Measurements from ENCODE around the gene ADAMTSL3.
A peak's percentile ranks its signal among the peaks of the same experiment; 100 is the strongest.

Gene ADAMTSL3

DNA sequence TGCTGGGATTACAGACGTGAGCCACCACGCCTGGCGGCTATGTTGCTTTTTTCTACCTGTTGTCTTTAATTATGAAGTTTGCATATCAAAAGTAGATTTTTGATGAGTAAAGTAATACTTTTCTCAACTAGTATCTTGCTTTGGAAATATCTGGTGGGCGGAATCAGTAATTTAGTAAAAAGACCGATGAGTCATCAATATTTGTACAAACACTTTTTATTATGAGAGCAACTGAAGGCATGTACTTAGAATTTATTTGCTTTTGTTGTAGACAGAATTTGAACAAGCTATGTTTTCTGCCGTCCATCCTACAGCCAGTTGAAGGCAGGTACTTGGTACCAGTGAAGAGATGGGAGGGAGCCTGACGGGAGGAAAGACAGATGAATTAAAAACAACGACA lies 164.7 kb downstream of the ADAMTSL3 start:
- DNase-seq (ENCODE audit: low spot score): no peak
- no CpG with 5 or more reads among the region's 8 CpGs for WGBS, 2 donors (ENCODE audit: extremely low coverage in 2 of 2, insufficient read length in 2 of 2, insufficient replicate concordance in 1 of 2)
- H3K36me3 ChIP-seq (replicated peaks in 1 of 2; ENCODE audit: control insufficient read depth in 2 of 2, insufficient read depth in 2 of 2, low read length in 2 of 2): no peaks in the 10 kb centered on the region
- H2BK120ac ChIP-seq (ENCODE audit: low read depth, low read length): no peak overlapping the region
- H2BK15ac ChIP-seq (ENCODE audit: low read length): no peak overlapping the region
- no peak overlapping the region for H3K9ac ChIP-seq (ENCODE audit: low read depth, low read length, poor library complexity)
- H3K23ac ChIP-seq (ENCODE audit: low read depth, low read length, poor library complexity): no peak overlapping the region
- no peak overlapping the region for H4K91ac ChIP-seq (ENCODE audit: low read depth, low read length, poor library complexity)
- H3K4me2 ChIP-seq (ENCODE audit: insufficient read depth, low read length, poor library complexity, severe bottlenecking): no peak overlapping the region
- no peak overlapping the region for H3K4ac ChIP-seq (ENCODE audit: low read length)
- H2BK12ac ChIP-seq (ENCODE audit: low read length): no peak overlapping the region
- H2AFZ ChIP-seq (ENCODE audit: low read length): no peak overlapping the region
- no peak overlapping the region for H3K14ac ChIP-seq (ENCODE audit: low read length)
- no peaks in the 10 kb centered on the region for H3K4me1 ChIP-seq (ENCODE audit: control insufficient read depth in 2 of 2, insufficient read depth in 1 of 2, low read depth in 1 of 2, low read length in 2 of 2)
- no peaks in the 10 kb centered on the region for H3K9me3 ChIP-seq (replicated peaks in 1 of 2; ENCODE audit: control insufficient read depth in 2 of 2, insufficient read depth in 1 of 2, low read depth in 1 of 2, low read length in 2 of 2)
- no peaks in the 10 kb centered on the region for H3K79me1 ChIP-seq (ENCODE audit: low read depth, low read length)
- H3K27me3 ChIP-seq (ENCODE audit: control insufficient read depth in 3 of 3, insufficient read depth in 3 of 3, low read depth in 1 of 3, low read length in 3 of 3): no peaks in the 10 kb centered on the region
- peak overlapping the region; percentile 82 for H4K8ac ChIP-seq (ENCODE audit: low read depth, low read length)
- H3K27ac ChIP-seq (replicated peaks; ENCODE audit: low read length): no peak overlapping the region
- no peak overlapping the region for H3K4me3 ChIP-seq (ENCODE audit: low read length in 2 of 2)
- no peak overlapping the region for H3K18ac ChIP-seq (ENCODE audit: low read length)
- no peak overlapping the region for H2BK5ac ChIP-seq (ENCODE audit: low read length)
- no peak overlapping the region for H2AK5ac ChIP-seq (ENCODE audit: low read depth, low read length)

DNA sequence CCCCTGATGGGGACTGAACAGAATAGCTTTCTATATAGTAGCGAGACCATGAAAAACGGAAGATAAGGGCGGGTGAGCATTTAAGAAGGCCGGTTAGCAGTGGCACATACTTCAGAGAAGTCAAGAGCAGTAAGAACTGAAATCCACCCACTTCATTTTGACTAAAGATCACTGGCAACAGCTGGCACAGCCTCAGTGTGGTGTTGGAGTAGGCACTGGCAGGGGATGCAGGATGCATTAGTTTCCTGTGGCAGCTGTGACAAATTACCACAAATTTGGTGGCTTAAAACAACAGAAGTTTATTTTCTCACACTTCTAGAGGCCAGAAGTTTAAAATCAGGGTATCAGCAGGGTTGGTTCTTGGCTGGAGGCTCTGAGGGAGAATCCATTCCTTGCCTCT lies 176.5 kb downstream of the ADAMTSL3 start:
- H2BK12ac ChIP-seq (ENCODE audit: low read length): no peak overlapping the region
- no peak overlapping the region for H2AFZ ChIP-seq (ENCODE audit: low read length)
- no peak overlapping the region for H3K4ac ChIP-seq (ENCODE audit: low read length)
- H4K91ac ChIP-seq (ENCODE audit: low read depth, low read length, poor library complexity): no peak overlapping the region
- H2AK5ac ChIP-seq (ENCODE audit: low read depth, low read length): no peak overlapping the region
- H3K9me3 ChIP-seq (replicated peaks in 1 of 2; ENCODE audit: control insufficient read depth in 2 of 2, insufficient read depth in 1 of 2, low read depth in 1 of 2, low read length in 2 of 2): no peaks in the 10 kb centered on the region
- H3K27ac ChIP-seq (replicated peaks; ENCODE audit: low read length): no peak overlapping the region
- H2BK120ac ChIP-seq (ENCODE audit: low read depth, low read length): no peak overlapping the region
- no peak overlapping the region for H3K4me2 ChIP-seq (ENCODE audit: insufficient read depth, low read length, poor library complexity, severe bottlenecking)
- H3K4me1 ChIP-seq (ENCODE audit: control insufficient read depth in 2 of 2, insufficient read depth in 1 of 2, low read depth in 1 of 2, low read length in 2 of 2): no peaks in the 10 kb centered on the region
- no peak overlapping the region for H3K4me3 ChIP-seq (ENCODE audit: low read length in 2 of 2)
- H3K36me3 ChIP-seq (replicated peaks in 1 of 2; ENCODE audit: control insufficient read depth in 2 of 2, insufficient read depth in 2 of 2, low read length in 2 of 2): no peaks in the 10 kb centered on the region
- no peak overlapping the region for H2BK5ac ChIP-seq (ENCODE audit: low read length)
- H3K23ac ChIP-seq (ENCODE audit: low read depth, low read length, poor library complexity): no peak overlapping the region
- no peak overlapping the region for H2BK15ac ChIP-seq (ENCODE audit: low read length)
- no peak overlapping the region for H3K9ac ChIP-seq (ENCODE audit: low read depth, low read length, poor library complexity)
- H3K18ac ChIP-seq (ENCODE audit: low read length): no peak overlapping the region
- H3K79me1 ChIP-seq (ENCODE audit: low read depth, low read length): no peaks in the 10 kb centered on the region
- H3K14ac ChIP-seq (ENCODE audit: low read length): no peak overlapping the region
- H3K27me3 ChIP-seq (ENCODE audit: control insufficient read depth in 3 of 3, insufficient read depth in 3 of 3, low read depth in 1 of 3, low read length in 3 of 3): no peaks in the 10 kb centered on the region
- no CpG with 5 or more reads among the region's 4 CpGs for WGBS, 2 donors (ENCODE audit: extremely low coverage in 2 of 2, insufficient read length in 2 of 2, insufficient replicate concordance in 1 of 2)
- DNase-seq (ENCODE audit: low spot score): no peak
- no peak overlapping the region for H4K8ac ChIP-seq (ENCODE audit: low read depth, low read length)

DNA sequence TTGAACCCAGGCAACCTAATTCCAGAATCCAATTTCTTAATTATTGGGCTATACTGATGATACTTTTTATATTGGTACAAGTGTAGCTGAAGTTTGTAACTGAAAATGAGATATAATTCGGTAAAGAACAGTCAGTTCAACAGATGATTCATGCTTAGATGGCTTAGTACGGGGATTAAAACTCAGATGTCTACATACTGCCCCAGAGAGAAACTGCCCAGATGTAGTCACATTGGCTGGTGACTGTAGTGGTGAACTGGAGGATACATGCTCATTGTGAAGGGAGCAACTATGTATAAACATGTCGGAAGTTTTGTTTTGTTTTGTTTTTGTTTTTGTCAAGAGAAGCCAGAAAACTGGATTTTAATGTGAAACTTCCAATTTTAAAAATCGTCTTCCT lies 179.6 kb downstream of the ADAMTSL3 start:
- H2AK5ac ChIP-seq (ENCODE audit: low read depth, low read length): no peak overlapping the region
- H2BK15ac ChIP-seq (ENCODE audit: low read length): no peak overlapping the region
- H3K27ac ChIP-seq (replicated peaks; ENCODE audit: low read length): no peak overlapping the region
- no peak overlapping the region for H2AFZ ChIP-seq (ENCODE audit: low read length)
- no peak overlapping the region for H2BK120ac ChIP-seq (ENCODE audit: low read depth, low read length)
- no CpG with 5 or more reads among the region's 4 CpGs for WGBS, 2 donors (ENCODE audit: extremely low coverage in 2 of 2, insufficient read length in 2 of 2, insufficient replicate concordance in 1 of 2)
- no peak overlapping the region for H3K14ac ChIP-seq (ENCODE audit: low read length)
- no peak overlapping the region for H4K8ac ChIP-seq (ENCODE audit: low read depth, low read length)
- no peak overlapping the region for H3K23ac ChIP-seq (ENCODE audit: low read depth, low read length, poor library complexity)
- no peak overlapping the region for H3K18ac ChIP-seq (ENCODE audit: low read length)
- no peak for DNase-seq (ENCODE audit: low spot score)
- no peaks in the 10 kb centered on the region for H3K27me3 ChIP-seq (ENCODE audit: control insufficient read depth in 3 of 3, insufficient read depth in 3 of 3, low read depth in 1 of 3, low read length in 3 of 3)
- H2BK12ac ChIP-seq (ENCODE audit: low read length): no peak overlapping the region
- H3K9ac ChIP-seq (ENCODE audit: low read depth, low read length, poor library complexity): no peak overlapping the region
- H2BK5ac ChIP-seq (ENCODE audit: low read length): no peak overlapping the region
- no peaks in the 10 kb centered on the region for H3K4me1 ChIP-seq (ENCODE audit: control insufficient read depth in 2 of 2, insufficient read depth in 1 of 2, low read depth in 1 of 2, low read length in 2 of 2)
- no peaks in the 10 kb centered on the region for H3K36me3 ChIP-seq (replicated peaks in 1 of 2; ENCODE audit: control insufficient read depth in 2 of 2, insufficient read depth in 2 of 2, low read length in 2 of 2)
- H4K91ac ChIP-seq (ENCODE audit: low read depth, low read length, poor library complexity): no peak overlapping the region
- no peak overlapping the region for H3K4me2 ChIP-seq (ENCODE audit: insufficient read depth, low read length, poor library complexity, severe bottlenecking)
- no peaks in the 10 kb centered on the region for H3K79me1 ChIP-seq (ENCODE audit: low read depth, low read length)
- H3K4me3 ChIP-seq (ENCODE audit: low read length in 2 of 2): no peak overlapping the region
- no peaks in the 10 kb centered on the region for H3K9me3 ChIP-seq (replicated peaks in 1 of 2; ENCODE audit: control insufficient read depth in 2 of 2, insufficient read depth in 1 of 2, low read depth in 1 of 2, low read length in 2 of 2)
- no peak overlapping the region for H3K4ac ChIP-seq (ENCODE audit: low read length)

DNA sequence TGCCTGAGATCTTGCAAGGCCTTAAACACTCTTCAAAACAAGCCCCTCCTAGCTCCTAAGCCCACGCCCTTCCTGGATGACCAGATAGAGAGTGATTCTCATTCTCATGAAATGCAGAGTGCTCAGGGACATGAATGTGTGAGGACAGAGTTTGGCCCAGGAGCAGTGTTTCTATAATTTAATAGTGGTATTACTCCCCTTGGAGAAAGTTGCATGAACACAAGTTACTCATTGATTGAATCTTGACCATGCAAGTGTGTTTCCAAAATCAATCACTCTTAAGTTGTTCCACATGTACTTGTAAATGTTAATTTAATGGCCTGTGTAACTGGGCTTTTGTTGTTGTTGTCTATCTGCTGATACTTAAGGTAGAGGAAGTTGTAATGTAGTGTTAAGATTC lies 181.6 kb downstream of the ADAMTSL3 start:
- Histone ChIP-seq H3K4me3 (ENCODE audit: low read length in 2 of 2) (no peak overlapping the region), H2AFZ (ENCODE audit: low read length) (no peak overlapping the region), H3K14ac (ENCODE audit: low read length) (no peak overlapping the region), H2BK5ac (ENCODE audit: low read length) (no peak overlapping the region), H4K91ac (ENCODE audit: low read depth, low read length, poor library complexity) (no peak overlapping the region), H3K9me3 (replicated peaks in 1 of 2; ENCODE audit: control insufficient read depth in 2 of 2, insufficient read depth in 1 of 2, low read depth in 1 of 2, low read length in 2 of 2) (no peaks in the 10 kb centered on the region), H2BK120ac (ENCODE audit: low read depth, low read length) (no peak overlapping the region), H4K8ac (ENCODE audit: low read depth, low read length) (no peak overlapping the region), H3K9ac (ENCODE audit: low read depth, low read length, poor library complexity) (no peak overlapping the region), H3K79me1 (ENCODE audit: low read depth, low read length) (no peaks in the 10 kb centered on the region), H3K4ac (ENCODE audit: low read length) (no peak overlapping the region), H2BK15ac (ENCODE audit: low read length) (no peak overlapping the region), H2BK12ac (ENCODE audit: low read length) (no peak overlapping the region), H3K36me3 (replicated peaks in 1 of 2; ENCODE audit: control insufficient read depth in 2 of 2, insufficient read depth in 2 of 2, low read length in 2 of 2) (no peaks in the 10 kb centered on the region), H3K27ac (replicated peaks; ENCODE audit: low read length) (no peak overlapping the region), H2AK5ac (ENCODE audit: low read depth, low read length) (no peak overlapping the region), H3K4me1 (ENCODE audit: control insufficient read depth in 2 of 2, insufficient read depth in 1 of 2, low read depth in 1 of 2, low read length in 2 of 2) (no peaks in the 10 kb centered on the region), H3K18ac (ENCODE audit: low read length) (no peak overlapping the region), H3K27me3 (ENCODE audit: control insufficient read depth in 3 of 3, insufficient read depth in 3 of 3, low read depth in 1 of 3, low read length in 3 of 3) (no peaks in the 10 kb centered on the region), H3K4me2 (ENCODE audit: insufficient read depth, low read length, poor library complexity, severe bottlenecking) (no peak overlapping the region), H3K23ac (ENCODE audit: low read depth, low read length, poor library complexity) (no peak overlapping the region)
- WGBS, 2 donors (ENCODE audit: extremely low coverage in 2 of 2, insufficient read length in 2 of 2, insufficient replicate concordance in 1 of 2): no CpG with 5 or more reads among the region's 1 CpG
- DNase-seq (ENCODE audit: low spot score): no peak
